Right atrium auricular region (tissue), 2 donors: ENCODE results near the gene PRL. TPM values are rescaled to one million over a fixed set of nuclear protein-coding genes. Genes with fewer than 3 reads are reported as not detected.

Experiments
- DNase-seq: peaks from one replicate; pipeline ENCODE4 v3.0.0-alpha.2; 2019; ENCODE audit warnings: low spot score
- H3K27ac ChIP-seq, 2 donors: fragments of 200-600 bp; sonication (generic); 1 replicate in 1 of 2; 2 replicates in 1 of 2; pipeline ENCODE4 v1.5.1; 2016 to 2019
- H3K27me3 ChIP-seq, 2 donors: fragments of 200-600 bp; sonication (generic); one replicate each; pipeline versions ENCODE4 v1.5.1 to v1.6.0; 2017 to 2019
- H3K36me3 ChIP-seq: fragments of 200-600 bp; sonication (generic); one replicate; pipeline ENCODE4 v1.5.1; 2016
- H3K4me1 ChIP-seq, 2 donors: fragments of 200-600 bp; sonication (generic); one replicate each; pipeline versions ENCODE4 v1.5.1 to v1.6.0; 2017 to 2019
- H3K4me3 ChIP-seq, 2 donors: fragments of 200-600 bp; sonication (generic); 1 replicate in 1 of 2; 2 replicates in 1 of 2; pipeline ENCODE4 v1.5.1; 2017 to 2019; ENCODE audit warnings: mild to moderate bottlenecking in 1 of 2, moderate library complexity in 1 of 2
- H3K9me3 ChIP-seq, 2 donors: fragments of 200-600 bp; sonication (generic); one replicate each; pipeline ENCODE4 v1.5.1; 2019
- total RNA-seq, 2 donors: library from RNA; depleted of rRNA; stranded (reverse); fragments of >200 nt; gene quantifications; one replicate each; pipeline ENCODE4 v1.1.0, GENCODE V29; 2016
- TF ChIP-seq, protein P1 (sequence below), 2 donors: fragments of 200-600 bp; sonication (generic); IDR thresholded peaks; one replicate each; pipeline ENCODE4 v1.5.1; 2019; ENCODE audit warnings: antibody characterized with exemption in 2 of 2

The PRL gene
- total RNA-seq, 2 donors from 2014 or later: not detected

DNA sequence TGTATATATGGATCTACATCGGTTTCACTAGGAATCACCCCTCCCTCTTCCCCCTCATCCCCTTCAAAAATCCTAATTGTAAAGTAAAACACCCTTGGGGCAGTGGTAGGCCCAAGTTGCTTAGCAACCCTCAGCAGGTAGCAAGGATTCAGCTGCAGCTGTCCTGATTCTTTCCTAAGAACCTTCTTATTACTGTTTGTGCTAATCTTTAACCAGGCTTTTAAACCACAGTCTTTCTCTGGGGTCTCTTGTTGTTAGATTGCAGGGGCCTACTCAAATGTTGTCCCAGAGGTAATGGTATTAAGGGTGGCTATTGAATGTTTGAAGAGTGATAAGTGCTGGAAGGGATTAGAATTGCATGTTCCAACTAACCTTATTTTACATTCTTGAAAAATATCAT, 46.4 kb downstream of the PRL start:
- H3K9me3 ChIP-seq: no peaks in the 10 kb centered on the region
- TF ChIP-seq, protein P1, sequence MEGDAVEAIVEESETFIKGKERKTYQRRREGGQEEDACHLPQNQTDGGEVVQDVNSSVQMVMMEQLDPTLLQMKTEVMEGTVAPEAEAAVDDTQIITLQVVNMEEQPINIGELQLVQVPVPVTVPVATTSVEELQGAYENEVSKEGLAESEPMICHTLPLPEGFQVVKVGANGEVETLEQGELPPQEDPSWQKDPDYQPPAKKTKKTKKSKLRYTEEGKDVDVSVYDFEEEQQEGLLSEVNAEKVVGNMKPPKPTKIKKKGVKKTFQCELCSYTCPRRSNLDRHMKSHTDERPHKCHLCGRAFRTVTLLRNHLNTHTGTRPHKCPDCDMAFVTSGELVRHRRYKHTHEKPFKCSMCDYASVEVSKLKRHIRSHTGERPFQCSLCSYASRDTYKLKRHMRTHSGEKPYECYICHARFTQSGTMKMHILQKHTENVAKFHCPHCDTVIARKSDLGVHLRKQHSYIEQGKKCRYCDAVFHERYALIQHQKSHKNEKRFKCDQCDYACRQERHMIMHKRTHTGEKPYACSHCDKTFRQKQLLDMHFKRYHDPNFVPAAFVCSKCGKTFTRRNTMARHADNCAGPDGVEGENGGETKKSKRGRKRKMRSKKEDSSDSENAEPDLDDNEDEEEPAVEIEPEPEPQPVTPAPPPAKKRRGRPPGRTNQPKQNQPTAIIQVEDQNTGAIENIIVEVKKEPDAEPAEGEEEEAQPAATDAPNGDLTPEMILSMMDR (IDR thresholded peaks at IDR 0.05): no peak
- no peaks in the 10 kb centered on the region for H3K27me3 ChIP-seq
- H3K36me3 ChIP-seq: no peaks in the 10 kb centered on the region
- DNase-seq: no peak
- no peaks in the 10 kb centered on the region for H3K4me1 ChIP-seq
- H3K4me3 ChIP-seq: no peak overlapping the region
- no peak overlapping the region for H3K27ac ChIP-seq

DNA sequence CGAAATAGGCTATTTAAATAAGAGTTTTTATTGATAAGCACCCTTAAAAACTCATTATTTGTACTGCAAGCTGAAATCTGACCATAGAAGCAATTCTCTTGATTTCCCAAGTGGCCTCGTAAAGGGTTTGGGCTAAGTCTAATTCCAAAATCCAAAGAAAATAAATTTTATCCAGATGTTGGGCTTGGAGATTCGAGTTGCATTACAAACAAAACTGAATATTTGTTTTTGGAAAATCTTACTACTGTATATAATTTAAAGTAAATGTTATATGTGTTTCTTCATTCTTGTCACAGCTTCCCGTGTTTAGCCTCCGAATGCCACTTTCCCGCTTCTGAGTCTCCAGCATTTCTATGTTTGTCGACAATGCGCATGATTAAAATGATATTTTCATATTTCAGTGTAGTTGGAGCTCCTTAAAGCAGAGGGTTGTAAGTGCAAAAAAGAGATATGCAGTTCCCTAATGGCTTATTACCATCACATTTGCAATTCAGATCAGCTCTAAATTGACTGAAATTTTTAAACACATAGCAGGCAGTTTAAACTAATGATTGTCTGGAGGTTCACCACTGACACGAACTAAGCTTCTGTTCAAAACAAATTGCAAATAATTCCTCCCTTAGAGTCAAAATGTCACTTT, 47.0 kb downstream of the PRL start:
- Histone ChIP-seq H3K27me3 (no peaks in the 10 kb centered on the region), H3K4me3 (no peak overlapping the region), H3K4me1 (no peaks in the 10 kb centered on the region), H3K9me3 (no peaks in the 10 kb centered on the region), H3K36me3 (no peaks in the 10 kb centered on the region), H3K27ac (no peak overlapping the region)
- no peak for DNase-seq
- TF ChIP-seq, protein P1 (IDR thresholded peaks at IDR 0.05): no peak

DNA sequence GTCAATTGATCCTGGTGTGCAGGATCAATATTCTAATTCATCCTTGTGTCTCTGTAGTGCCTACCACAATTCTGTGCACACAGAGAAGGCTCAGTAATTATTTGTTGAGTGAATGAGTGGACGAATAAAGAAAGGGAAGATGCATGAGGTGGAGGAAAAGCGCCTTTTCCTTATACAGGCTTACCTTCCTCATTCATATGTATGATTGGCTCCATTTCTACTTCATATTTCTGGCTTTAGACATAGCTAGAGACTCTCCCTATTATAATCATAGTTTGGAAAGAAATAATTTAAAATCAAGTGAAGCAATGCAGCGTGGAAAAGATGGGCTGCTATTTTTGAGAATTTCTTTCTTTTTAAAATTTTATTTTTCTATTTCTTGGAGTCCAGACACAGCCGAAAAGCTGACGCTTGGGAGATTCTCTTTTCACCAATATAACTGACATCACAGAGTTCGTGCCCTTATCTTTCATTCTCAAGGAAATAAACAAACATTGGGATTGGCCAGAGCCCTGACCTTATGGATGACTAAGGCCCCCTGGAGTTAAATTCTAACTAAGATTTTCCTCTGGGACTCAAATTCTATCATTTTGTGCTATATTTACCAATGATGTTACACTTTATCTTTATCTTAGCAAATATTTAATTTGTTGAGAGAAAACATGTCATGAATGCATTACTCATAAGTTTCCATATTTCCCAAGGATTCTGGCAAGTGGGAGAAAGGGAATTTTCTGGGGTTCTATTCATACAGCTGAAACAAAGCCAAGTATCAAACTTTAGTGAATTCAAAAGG, 48.1 kb downstream of the PRL start:
- Histone ChIP-seq H3K27ac (no peak overlapping the region), H3K9me3 (no peaks in the 10 kb centered on the region), H3K36me3 (no peaks in the 10 kb centered on the region), H3K27me3 (no peaks in the 10 kb centered on the region), H3K4me1 (no peaks in the 10 kb centered on the region), H3K4me3 (no peak overlapping the region)
- TF ChIP-seq, protein P1 (IDR thresholded peaks at IDR 0.05): no peak
- no peak for DNase-seq

GRCh38 chr6:22247916-22248482, 48.8 kb downstream of the PRL start:
- H3K4me1 ChIP-seq: no peaks in the 10 kb centered on the region
- no peaks in the 10 kb centered on the region for H3K27me3 ChIP-seq
- H3K27ac ChIP-seq: no peak overlapping the region
- no peaks in the 10 kb centered on the region for H3K9me3 ChIP-seq
- H3K36me3 ChIP-seq: no peaks in the 10 kb centered on the region
- DNase-seq: no peak
- H3K4me3 ChIP-seq: no peak overlapping the region
- TF ChIP-seq, protein P1 (IDR thresholded peaks at IDR 0.05): no peak

DNA sequence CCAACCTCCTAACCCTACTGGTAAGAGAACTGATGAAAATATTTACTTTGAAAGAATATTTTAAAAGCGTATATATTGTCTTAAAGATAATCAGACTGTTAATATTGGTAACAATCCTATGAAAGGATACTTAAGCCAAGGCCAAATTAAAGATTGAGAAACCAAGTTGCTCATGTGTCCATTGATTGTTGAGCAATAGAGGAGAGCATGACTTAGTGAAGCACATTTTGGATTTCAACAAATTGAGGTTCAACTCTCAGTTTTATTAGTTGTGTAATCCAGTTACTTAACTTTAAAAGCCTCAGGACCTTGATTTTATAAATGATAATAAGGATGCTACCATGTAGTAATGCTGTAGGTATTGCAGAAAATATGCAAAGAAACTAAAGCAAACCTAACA, 56.8 kb downstream of the PRL start:
- Histone ChIP-seq H3K4me1 (no peaks in the 10 kb centered on the region), H3K9me3 (no peaks in the 10 kb centered on the region), H3K27ac (no peak overlapping the region), H3K4me3 (no peak overlapping the region), H3K27me3 (no peaks in the 10 kb centered on the region), H3K36me3 (no peaks in the 10 kb centered on the region)
- no peak for DNase-seq
- TF ChIP-seq, protein P1 (IDR thresholded peaks at IDR 0.05): no peak
